Astrocyte (in vitro differentiated cells and primary cell): ENCODE measurements around the gene CYTH3.

Experiments
- EZH2 ChIP-seq: IDR thresholded peaks from 2 replicates; pipeline ENCODE4 v1.6.1; 2012; ENCODE audit warnings: mild to moderate bottlenecking, low read length, inconsistent platforms; ENCODE audit not compliant: insufficient read depth
- TF ChIP-seq, protein P1 (sequence below): IDR thresholded peaks from 2 replicates; pipeline ENCODE4 v1.5.1; 2011; ENCODE audit warnings: low read depth, mild to moderate bottlenecking, inconsistent platforms, low read length, moderate library complexity; ENCODE audit not compliant: insufficient read depth

DNA sequence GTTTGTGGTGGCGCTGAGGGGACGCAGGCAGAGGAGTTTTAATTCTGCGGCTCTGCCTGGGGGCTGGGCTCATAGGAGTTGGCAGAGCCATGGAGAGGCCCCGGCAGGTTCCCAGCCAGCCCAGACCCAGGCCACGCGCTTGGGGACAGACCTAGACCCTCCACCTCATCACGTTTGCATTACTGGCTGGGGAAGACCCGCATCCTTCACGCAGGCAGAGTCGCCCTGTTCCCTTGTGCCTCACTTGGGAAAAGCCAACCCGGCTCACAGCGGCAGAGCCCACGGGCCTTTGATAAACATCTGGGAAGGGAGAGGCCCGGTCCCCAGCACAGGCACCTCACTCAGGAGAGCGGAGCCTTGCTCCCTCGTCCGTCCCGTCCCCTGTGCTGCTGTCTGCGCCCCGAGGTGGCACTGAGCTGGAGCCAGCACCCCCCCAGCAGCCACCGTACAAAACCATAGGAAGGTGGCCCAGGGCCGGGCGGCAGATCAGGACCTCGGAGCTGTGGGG is 112.8 kb downstream of the CYTH3 start:
- TF ChIP-seq, protein P1, sequence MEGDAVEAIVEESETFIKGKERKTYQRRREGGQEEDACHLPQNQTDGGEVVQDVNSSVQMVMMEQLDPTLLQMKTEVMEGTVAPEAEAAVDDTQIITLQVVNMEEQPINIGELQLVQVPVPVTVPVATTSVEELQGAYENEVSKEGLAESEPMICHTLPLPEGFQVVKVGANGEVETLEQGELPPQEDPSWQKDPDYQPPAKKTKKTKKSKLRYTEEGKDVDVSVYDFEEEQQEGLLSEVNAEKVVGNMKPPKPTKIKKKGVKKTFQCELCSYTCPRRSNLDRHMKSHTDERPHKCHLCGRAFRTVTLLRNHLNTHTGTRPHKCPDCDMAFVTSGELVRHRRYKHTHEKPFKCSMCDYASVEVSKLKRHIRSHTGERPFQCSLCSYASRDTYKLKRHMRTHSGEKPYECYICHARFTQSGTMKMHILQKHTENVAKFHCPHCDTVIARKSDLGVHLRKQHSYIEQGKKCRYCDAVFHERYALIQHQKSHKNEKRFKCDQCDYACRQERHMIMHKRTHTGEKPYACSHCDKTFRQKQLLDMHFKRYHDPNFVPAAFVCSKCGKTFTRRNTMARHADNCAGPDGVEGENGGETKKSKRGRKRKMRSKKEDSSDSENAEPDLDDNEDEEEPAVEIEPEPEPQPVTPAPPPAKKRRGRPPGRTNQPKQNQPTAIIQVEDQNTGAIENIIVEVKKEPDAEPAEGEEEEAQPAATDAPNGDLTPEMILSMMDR = no peak
- TF ChIP-seq EZH2 = no peak
